Stimulated activated CD4-positive, alpha-beta T cell treated with anti-CD3 and anti-CD28 coated beads, Interleukin-4, amount 100 ng/mL, for 1 hour (primary cell): ENCODE results near the gene PRODH2.

Experiments
- DNase-seq: peaks from one replicate; pipeline ENCODE4 v3.0.0-alpha.2; 2020

Gene PRODH2

GRCh38 chr19:35812220-35813042, at the start of gene PRODH2:
PRODH2 (minus strand) TSS chr19:35812845; CDS start chr19:35812805, 40 bp downstream.
- DNase-seq: no peak

GRCh38 chr19:35861640-35862160, 49.1 kb upstream of the PRODH2 start:
- no peak for DNase-seq

- DNase-seq: no peak
These were observed 48.4 kb upstream of the PRODH2 start for GRCh38 chr19:35860818-35861639.

- DNase-seq: no peak
These were observed 47.8 kb upstream of the PRODH2 start for GRCh38 chr19:35860436-35860817.

- DNase-seq: no peak
These were observed 46.8 kb upstream of the PRODH2 start for GRCh38 chr19:35859414-35859813.

- DNase-seq: no peak
These were observed 45.7 kb upstream of the PRODH2 start for GRCh38 chr19:35858311-35858710.

- DNase-seq: peak; percentile 42
These were observed 44.0 kb upstream of the PRODH2 start, which contains the start of gene KIRREL2 for GRCh38 chr19:35856546-35857149. KIRREL2 (plus strand) TSS chr19:35856911; CDS start chr19:35857120, 209 bp downstream.

GRCh38 chr19:35853038-35853756, 40.6 kb upstream of the PRODH2 start:
- no peak for DNase-seq

GRCh38 chr19:35852029-35852780, 39.6 kb upstream of the PRODH2 start, which contains the start of gene NPHS1:
NPHS1 (minus strand) TSS chr19:35852504; CDS start chr19:35851837, 667 bp downstream.
- DNase-seq: no peak

- DNase-seq: no peak
These were observed 38.8 kb upstream of the PRODH2 start for GRCh38 chr19:35851213-35852028.

GRCh38 chr19:35848919-35849505, 36.4 kb upstream of the PRODH2 start:
- no peak for DNase-seq

GRCh38 chr19:35848486-35848885, 35.8 kb upstream of the PRODH2 start:
- DNase-seq: no peak

- DNase-seq: no peak
These were observed 35.3 kb upstream of the PRODH2 start for GRCh38 chr19:35847911-35848310.

- no peak for DNase-seq
These were observed 33.5 kb upstream of the PRODH2 start for GRCh38 chr19:35846038-35846668.

GRCh38 chr19:35845215-35846037, 32.8 kb upstream of the PRODH2 start:
- no peak for DNase-seq

- no peak for DNase-seq
These were observed 32.0 kb upstream of the PRODH2 start for GRCh38 chr19:35844482-35845214.

GRCh38 chr19:35843676-35844481, 31.2 kb upstream of the PRODH2 start:
- DNase-seq: no peak
